K562 (cell line): ENCODE results near the gene MCM7. TPM values are rescaled to one million over a fixed set of nuclear protein-coding genes. Genes with fewer than 3 reads are reported as not detected.
A peak's percentile ranks its signal among the peaks of the same experiment; 100 is the strongest.

Experiments
- ATF2 ChIP-seq: sonication (generic); formaldehyde crosslinking; IDR thresholded peaks from 2 replicates; pipeline ENCODE4 v1.8.1; 2022; ENCODE audit warnings: missing genetic modification reagents
- BCOR ChIP-seq: fragments of 450-650 bp; IDR thresholded peaks from 2 replicates; pipeline ENCODE4 v1.6.1; 2016
- BRF2 ChIP-seq: IDR thresholded peaks from 3 replicates; pipeline ENCODE4 v1.6.1; 2011; ENCODE audit warnings: borderline replicate concordance, mild to moderate bottlenecking; ENCODE audit not compliant: insufficient read length, insufficient read depth
- CHD1 ChIP-seq: fragments of 200-600 bp; sonication (generic); IDR thresholded peaks from one replicate; pipeline ENCODE4 v1.6.1; 2012; ENCODE audit warnings: mild to moderate bottlenecking, moderate library complexity, low read length, inconsistent platforms
- ETS1 ChIP-seq: conservative IDR thresholded peaks from 2 replicates; pipeline ENCODE4 v1.6.1; 2011; ENCODE audit warnings: low read depth, mild to moderate bottlenecking, low read length; ENCODE audit not compliant: control insufficient read depth
- HDAC6 ChIP-seq: IDR thresholded peaks from 2 replicates; pipeline ENCODE4 v1.6.1; 2012; ENCODE audit warnings: low read depth, mild to moderate bottlenecking, control low read depth, inconsistent platforms, low read length, moderate library complexity
- KDM4B ChIP-seq, 2 experiments: fragments of 450-650 bp in 1 of 2; sonication (generic) in 1 of 2; IDR thresholded peaks; 2 replicates each; pipeline ENCODE4 v1.6.1; 2016 to 2017; ENCODE audit warnings: borderline replicate concordance in 2 of 2, antibody characterized with exemption in 1 of 2, low read depth in 1 of 2, mild to moderate bottlenecking in 1 of 2
- MAZ ChIP-seq, 2 experiments: fragments of 450-650 bp in 1 of 2; sonication (generic) in 1 of 2; formaldehyde crosslinking; IDR thresholded peaks in 1 of 2; conservative IDR thresholded peaks in 1 of 2; 2 replicates each; pipeline versions ENCODE4 v1.4.0 to v1.5.0; 2020; ENCODE audit warnings: mild to moderate bottlenecking in 1 of 2, missing genetic modification reagents in 1 of 2
- POLR3A ChIP-seq: IDR thresholded peaks from 2 replicates; pipeline ENCODE4 v1.6.1; 2011; ENCODE audit warnings: borderline replicate concordance, mild to moderate bottlenecking, moderate library complexity; ENCODE audit not compliant: insufficient read length, insufficient read depth; ENCODE audit errors: extremely low read depth
- SIRT6 ChIP-seq: IDR thresholded peaks from one replicate; pipeline ENCODE4 v1.6.1; 2012; ENCODE audit warnings: low read depth, mild to moderate bottlenecking, control low read depth, inconsistent platforms, low read length, moderate library complexity
- SMARCA4 ChIP-seq: fragments of 450-650 bp; IDR thresholded peaks from 2 replicates; pipeline ENCODE4 v1.6.1; 2016
- SP2 ChIP-seq: IDR thresholded peaks from 2 replicates; pipeline ENCODE4 v1.6.1; 2011; ENCODE audit warnings: mild to moderate bottlenecking, low read depth, low read length, moderate library complexity; ENCODE audit not compliant: poor library complexity, severe bottlenecking; ENCODE audit errors: extremely low read depth
- SREBF2 ChIP-seq: sonication (generic); formaldehyde crosslinking; IDR thresholded peaks from 2 replicates; pipeline ENCODE4 v1.4.0; 2020; ENCODE audit warnings: mild to moderate bottlenecking, missing genetic modification reagents
- ZNF408 ChIP-seq: fragments of 250-450 bp; sonication (Bioruptor Pico); IDR thresholded peaks from 2 replicates; pipeline ENCODE4 v1.4.0; 2020; ENCODE audit warnings: low read depth, mild to moderate bottlenecking, moderate library complexity
- ZNF695 ChIP-seq: fragments of 450-650 bp; formaldehyde crosslinking; IDR thresholded peaks from 2 replicates; pipeline ENCODE4 v1.4.0; 2020; ENCODE audit warnings: mild to moderate bottlenecking, moderate library complexity
- ZNF778 ChIP-seq: fragments of 450-650 bp; formaldehyde crosslinking; IDR thresholded peaks from 2 replicates; pipeline ENCODE4 v1.4.0; 2020; ENCODE audit warnings: mild to moderate bottlenecking, moderate library complexity
- polyA plus RNA-seq, 8 experiments: library from polyadenylated mRNA; depleted of rRNA in 4 of 8; stranded (reverse) in 5 of 8; unstranded in 3 of 8; fragments of >200 nt; fragmentation: Nextera tagmentation in 2 of 8; fragmentation: Illumina TruSeq in 1 of 8; extraction: Ambion mirVana in 2 of 8; extraction: Trizol in 1 of 8; gene quantifications; 2 replicates each; pipeline versions ENCODE4 v1.2.1 to v1.2.3, GENCODE V29; 2011 to 2014; ENCODE audit warnings: inconsistent platforms in 1 of 8, missing spikeins in 1 of 8
- total RNA-seq, 7 experiments: library from RNA; depleted of rRNA in 6 of 7; stranded (reverse); fragments of >200 nt in 6 of 7; fragmentation: Illumina TruSeq in 2 of 7; extraction: Trizol in 2 of 7; gene quantifications; 2 replicates each; pipeline versions ENCODE4 v1.2.1 to v1.2.3, GENCODE V29; 2011 to 2021; ENCODE audit warnings: low replicate concordance in 1 of 7
- TF ChIP-seq, protein P1 (sequence below): fragments of 150-350 bp; IDR thresholded peaks from 2 replicates; pipeline ENCODE4 v1.6.1; 2014; ENCODE audit warnings: low read depth, mild to moderate bottlenecking, low read length, borderline replicate concordance
- TF ChIP-seq, protein P2 (sequence below): IDR thresholded peaks from 2 replicates; pipeline ENCODE4 v1.6.1; 2016; ENCODE audit warnings: missing genetic modification characterization, missing compliant biosample characterization

MCM7 gene
- total and polyA plus RNA-seq, 9 of the 15 experiments (the other 6 are each of a cell fraction or from before 2014, with no cell fraction given), result 329 to 856 (median 437) TPM

- TF ChIP-seq, protein P1, sequence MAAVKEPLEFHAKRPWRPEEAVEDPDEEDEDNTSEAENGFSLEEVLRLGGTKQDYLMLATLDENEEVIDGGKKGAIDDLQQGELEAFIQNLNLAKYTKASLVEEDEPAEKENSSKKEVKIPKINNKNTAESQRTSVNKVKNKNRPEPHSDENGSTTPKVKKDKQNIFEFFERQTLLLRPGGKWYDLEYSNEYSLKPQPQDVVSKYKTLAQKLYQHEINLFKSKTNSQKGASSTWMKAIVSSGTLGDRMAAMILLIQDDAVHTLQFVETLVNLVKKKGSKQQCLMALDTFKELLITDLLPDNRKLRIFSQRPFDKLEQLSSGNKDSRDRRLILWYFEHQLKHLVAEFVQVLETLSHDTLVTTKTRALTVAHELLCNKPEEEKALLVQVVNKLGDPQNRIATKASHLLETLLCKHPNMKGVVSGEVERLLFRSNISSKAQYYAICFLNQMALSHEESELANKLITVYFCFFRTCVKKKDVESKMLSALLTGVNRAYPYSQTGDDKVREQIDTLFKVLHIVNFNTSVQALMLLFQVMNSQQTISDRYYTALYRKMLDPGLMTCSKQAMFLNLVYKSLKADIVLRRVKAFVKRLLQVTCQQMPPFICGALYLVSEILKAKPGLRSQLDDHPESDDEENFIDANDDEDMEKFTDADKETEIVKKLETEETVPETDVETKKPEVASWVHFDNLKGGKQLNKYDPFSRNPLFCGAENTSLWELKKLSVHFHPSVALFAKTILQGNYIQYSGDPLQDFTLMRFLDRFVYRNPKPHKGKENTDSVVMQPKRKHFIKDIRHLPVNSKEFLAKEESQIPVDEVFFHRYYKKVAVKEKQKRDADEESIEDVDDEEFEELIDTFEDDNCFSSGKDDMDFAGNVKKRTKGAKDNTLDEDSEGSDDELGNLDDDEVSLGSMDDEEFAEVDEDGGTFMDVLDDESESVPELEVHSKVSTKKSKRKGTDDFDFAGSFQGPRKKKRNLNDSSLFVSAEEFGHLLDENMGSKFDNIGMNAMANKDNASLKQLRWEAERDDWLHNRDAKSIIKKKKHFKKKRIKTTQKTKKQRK, result no peak
- TF ChIP-seq SP2, result no peak
- peak in 1 of 2 experiments; percentile 30; a peak in 1 of 4 replicates for TF ChIP-seq KDM4B (IDR thresholded peaks at IDR 0.05; ENCODE audit: borderline replicate concordance in 2 of 2, low read depth in 1 of 2)
- 0 out of 2 replicates have a peak, but pooled peaks have one; percentile 24 for TF ChIP-seq ETS1
- TF ChIP-seq HDAC6, result no peak
- no peak for TF ChIP-seq ZNF778
- no peak for TF ChIP-seq SIRT6
- TF ChIP-seq MAZ (CRISPR knock-in tag; conservative IDR thresholded peaks at IDR 0.05 in 1 of 2, IDR thresholded peaks at IDR 0.05 in 1 of 2), result no peak
- no peak for TF ChIP-seq SREBF2 (CRISPR knock-in tag)
- no peak for TF ChIP-seq SMARCA4
- no peak for TF ChIP-seq ATF2
- TF ChIP-seq BCOR, result no peak; the same call in 1 of the 2 replicates
- no peak for TF ChIP-seq ZNF408 (CRISPR knock-in tag)
- TF ChIP-seq, protein P2, sequence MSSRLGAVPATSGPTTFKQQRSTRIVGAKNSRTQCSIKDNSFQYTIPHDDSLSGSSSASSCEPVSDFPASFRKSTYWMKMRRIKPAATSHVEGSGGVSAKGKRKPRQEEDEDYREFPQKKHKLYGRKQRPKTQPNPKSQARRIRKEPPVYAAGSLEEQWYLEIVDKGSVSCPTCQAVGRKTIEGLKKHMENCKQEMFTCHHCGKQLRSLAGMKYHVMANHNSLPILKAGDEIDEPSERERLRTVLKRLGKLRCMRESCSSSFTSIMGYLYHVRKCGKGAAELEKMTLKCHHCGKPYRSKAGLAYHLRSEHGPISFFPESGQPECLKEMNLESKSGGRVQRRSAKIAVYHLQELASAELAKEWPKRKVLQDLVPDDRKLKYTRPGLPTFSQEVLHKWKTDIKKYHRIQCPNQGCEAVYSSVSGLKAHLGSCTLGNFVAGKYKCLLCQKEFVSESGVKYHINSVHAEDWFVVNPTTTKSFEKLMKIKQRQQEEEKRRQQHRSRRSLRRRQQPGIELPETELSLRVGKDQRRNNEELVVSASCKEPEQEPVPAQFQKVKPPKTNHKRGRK, result no peak
- no peak for TF ChIP-seq BRF2
- TF ChIP-seq CHD1, result no peak
- no peak for TF ChIP-seq ZNF695 (CRISPR knock-in tag)
- no peak for TF ChIP-seq POLR3A
Observed at GRCh38 chr7:100119970-100120732, 19.0 kb upstream of the MCM7 start (continued).
